Measurements from ENCODE around the gene DEGS2. TPM values are rescaled to one million over a fixed set of nuclear protein-coding genes. Genes with fewer than 3 reads are reported as not detected.

Gene DEGS2
- total RNA-seq, 1 donor from 2014 or later = 1.3 TPM

DNA sequence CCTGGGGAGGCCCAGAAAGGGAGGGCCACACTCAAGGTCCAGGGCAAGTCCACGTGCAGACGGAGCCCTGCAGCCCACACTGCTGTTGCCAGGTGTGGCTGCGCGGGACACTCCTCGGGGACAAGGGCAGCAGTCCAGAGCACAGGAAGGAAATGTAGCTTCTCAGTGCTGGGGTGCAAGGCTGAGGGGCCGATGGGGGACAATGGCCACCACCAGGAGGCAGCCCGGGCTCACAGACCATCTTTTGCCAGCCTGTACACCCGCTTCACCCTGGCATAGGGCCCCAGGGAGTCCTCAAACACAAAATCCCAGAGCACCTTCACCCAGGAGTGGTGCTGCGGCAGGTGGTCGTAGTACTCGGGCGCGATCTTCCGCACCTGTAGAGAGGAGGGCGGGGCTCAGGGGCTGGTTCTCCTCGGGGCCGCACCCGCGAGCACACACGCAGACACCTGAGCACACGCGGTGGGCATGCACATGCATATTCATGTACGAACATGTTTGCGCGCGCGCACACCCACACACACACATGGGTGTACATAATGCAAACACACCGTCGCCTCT is 12.8 kb downstream of the DEGS2 start:
- Mint-ChIP-seq H3K27ac (no peak overlapping the region), H3K4me1 (ENCODE audit: low read depth) (peaks cover 20% of the 10 kb centered on the region), H3K4me3 (ENCODE audit: low read depth) (no peak overlapping the region), H3K27me3 (no peaks in the 10 kb centered on the region), H3K9me3 (ENCODE audit: low read depth) (no peaks in the 10 kb centered on the region), H3K36me3 (ENCODE audit: insufficient read depth) (no peaks in the 10 kb centered on the region)
- DNase-seq (ENCODE audit: low spot score, unreplicated experiment) = no peak
- TF ChIP-seq, protein P1, sequence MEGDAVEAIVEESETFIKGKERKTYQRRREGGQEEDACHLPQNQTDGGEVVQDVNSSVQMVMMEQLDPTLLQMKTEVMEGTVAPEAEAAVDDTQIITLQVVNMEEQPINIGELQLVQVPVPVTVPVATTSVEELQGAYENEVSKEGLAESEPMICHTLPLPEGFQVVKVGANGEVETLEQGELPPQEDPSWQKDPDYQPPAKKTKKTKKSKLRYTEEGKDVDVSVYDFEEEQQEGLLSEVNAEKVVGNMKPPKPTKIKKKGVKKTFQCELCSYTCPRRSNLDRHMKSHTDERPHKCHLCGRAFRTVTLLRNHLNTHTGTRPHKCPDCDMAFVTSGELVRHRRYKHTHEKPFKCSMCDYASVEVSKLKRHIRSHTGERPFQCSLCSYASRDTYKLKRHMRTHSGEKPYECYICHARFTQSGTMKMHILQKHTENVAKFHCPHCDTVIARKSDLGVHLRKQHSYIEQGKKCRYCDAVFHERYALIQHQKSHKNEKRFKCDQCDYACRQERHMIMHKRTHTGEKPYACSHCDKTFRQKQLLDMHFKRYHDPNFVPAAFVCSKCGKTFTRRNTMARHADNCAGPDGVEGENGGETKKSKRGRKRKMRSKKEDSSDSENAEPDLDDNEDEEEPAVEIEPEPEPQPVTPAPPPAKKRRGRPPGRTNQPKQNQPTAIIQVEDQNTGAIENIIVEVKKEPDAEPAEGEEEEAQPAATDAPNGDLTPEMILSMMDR (IDR thresholded peaks at IDR 0.05; ENCODE audit: unreplicated experiment) = no peak

DNA sequence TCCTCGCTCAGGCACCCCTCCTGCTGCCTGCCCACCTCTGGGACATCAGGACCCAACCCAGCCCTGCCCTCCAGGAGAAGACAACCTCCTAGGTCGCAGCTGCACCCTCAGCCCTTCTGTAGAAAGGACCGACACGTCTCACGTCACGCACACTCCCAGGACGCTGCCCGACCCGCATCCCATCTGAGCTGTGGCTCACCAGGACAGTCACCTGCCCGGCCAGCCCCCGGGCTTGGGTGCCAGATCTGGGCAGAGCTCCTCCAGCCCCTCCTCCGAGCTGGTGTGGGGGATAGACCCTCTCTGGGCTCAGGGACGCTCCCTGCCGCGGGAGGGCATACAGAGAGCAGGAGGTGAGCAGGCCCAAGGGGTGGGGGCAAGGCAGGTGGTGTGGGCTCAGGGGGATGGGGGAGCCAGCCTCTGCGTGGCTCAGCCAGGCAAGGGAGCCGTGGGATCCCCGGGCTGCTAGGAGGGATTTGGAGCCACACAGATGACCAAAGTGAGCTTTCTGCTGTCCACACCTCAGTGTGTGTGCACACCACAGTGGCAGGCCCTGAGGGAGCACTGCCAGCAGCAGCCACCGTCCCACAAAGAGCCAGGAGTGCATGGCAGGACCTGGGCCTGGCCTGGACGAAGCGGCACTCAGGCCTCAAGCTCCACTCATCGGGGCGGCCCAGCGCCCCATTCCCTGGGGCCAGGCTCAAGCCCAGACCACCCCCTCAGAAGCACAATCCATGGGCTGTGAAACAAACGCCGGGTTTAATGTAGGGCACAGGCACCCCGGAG is 13.6 kb downstream of the DEGS2 start:
- no peaks in the 10 kb centered on the region for H3K27me3 Mint-ChIP-seq
- no peak overlapping the region for H3K4me3 Mint-ChIP-seq (ENCODE audit: low read depth)
- no peak overlapping the region for H3K27ac Mint-ChIP-seq
- TF ChIP-seq, protein P1 (IDR thresholded peaks at IDR 0.05; ENCODE audit: unreplicated experiment) = no peak
- H3K36me3 Mint-ChIP-seq (ENCODE audit: insufficient read depth) = no peaks in the 10 kb centered on the region
- H3K4me1 Mint-ChIP-seq (ENCODE audit: low read depth) = peaks cover 24% of the 10 kb centered on the region
- DNase-seq (ENCODE audit: low spot score, unreplicated experiment) = no peak
- no peaks in the 10 kb centered on the region for H3K9me3 Mint-ChIP-seq (ENCODE audit: low read depth)

DNA sequence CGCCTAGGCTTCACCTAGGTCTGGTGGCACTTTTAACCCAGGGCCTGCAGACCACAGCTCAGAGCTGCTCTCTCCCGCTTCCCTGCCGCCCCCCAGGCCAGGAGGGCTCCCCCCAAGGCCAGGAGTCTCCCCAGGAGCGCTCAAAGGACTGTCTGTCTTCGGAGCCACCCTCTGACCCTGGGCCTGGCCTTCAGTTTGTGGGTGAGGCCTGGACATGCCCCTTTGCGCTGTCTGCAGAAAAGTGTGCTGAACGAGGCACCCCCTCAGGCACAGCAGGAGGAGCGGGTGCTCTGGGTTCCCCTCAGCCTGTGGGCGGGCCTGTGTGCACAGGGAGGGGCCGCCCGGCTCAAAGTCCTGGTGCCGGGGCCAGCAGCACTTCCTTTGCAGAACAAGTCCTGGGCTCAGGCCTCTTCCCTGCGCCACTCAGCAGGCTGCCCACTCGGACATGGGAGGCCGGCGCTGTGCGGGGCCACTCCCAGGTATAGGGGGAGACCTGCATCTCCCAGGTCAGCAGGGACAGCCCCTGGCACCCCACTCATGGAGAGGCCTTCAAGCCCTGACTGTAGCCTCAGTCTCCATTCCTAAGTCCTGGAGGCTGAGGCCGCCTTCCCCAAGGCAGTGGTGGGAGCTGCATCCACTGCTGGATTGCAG is 14.3 kb downstream of the DEGS2 start:
- no peak for DNase-seq (ENCODE audit: low spot score, unreplicated experiment)
- no peaks in the 10 kb centered on the region for H3K27me3 Mint-ChIP-seq
- TF ChIP-seq, protein P1 (IDR thresholded peaks at IDR 0.05; ENCODE audit: unreplicated experiment) = no peak
- no peaks in the 10 kb centered on the region for H3K9me3 Mint-ChIP-seq (ENCODE audit: low read depth)
- peaks cover 31% of the 10 kb centered on the region for H3K4me1 Mint-ChIP-seq (ENCODE audit: low read depth)
- H3K36me3 Mint-ChIP-seq (ENCODE audit: insufficient read depth) = no peaks in the 10 kb centered on the region
- no peak overlapping the region for H3K4me3 Mint-ChIP-seq (ENCODE audit: low read depth)
- H3K27ac Mint-ChIP-seq = no peak overlapping the region

DNA sequence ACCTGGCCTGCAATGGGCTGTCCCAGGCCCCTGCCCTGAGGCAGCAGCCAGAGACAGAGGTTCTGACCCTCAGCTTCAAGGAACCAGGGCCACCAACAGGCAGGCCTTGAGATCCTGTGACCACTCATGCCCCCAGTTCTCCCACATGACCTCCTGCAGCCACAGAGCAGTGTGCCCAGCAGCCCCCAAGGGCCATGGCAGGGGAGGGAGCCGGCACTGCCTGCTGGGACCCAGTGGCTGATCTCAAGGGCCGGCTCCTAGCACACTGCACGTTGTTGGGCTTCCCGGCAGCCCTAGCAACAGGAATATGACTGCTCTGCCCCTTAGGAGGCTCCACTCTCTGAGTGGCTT is 14.8 kb downstream of the DEGS2 start:
- no peak for DNase-seq (ENCODE audit: low spot score, unreplicated experiment)
- TF ChIP-seq, protein P1 (IDR thresholded peaks at IDR 0.05; ENCODE audit: unreplicated experiment) = no peak
- Mint-ChIP-seq H3K4me3 (ENCODE audit: low read depth) (no peak overlapping the region), H3K4me1 (ENCODE audit: low read depth) (peaks cover 32% of the 10 kb centered on the region), H3K9me3 (ENCODE audit: low read depth) (no peaks in the 10 kb centered on the region), H3K27me3 (no peaks in the 10 kb centered on the region), H3K36me3 (ENCODE audit: insufficient read depth) (peaks cover under 1% of the 10 kb centered on the region), H3K27ac (no peak overlapping the region)

DNA sequence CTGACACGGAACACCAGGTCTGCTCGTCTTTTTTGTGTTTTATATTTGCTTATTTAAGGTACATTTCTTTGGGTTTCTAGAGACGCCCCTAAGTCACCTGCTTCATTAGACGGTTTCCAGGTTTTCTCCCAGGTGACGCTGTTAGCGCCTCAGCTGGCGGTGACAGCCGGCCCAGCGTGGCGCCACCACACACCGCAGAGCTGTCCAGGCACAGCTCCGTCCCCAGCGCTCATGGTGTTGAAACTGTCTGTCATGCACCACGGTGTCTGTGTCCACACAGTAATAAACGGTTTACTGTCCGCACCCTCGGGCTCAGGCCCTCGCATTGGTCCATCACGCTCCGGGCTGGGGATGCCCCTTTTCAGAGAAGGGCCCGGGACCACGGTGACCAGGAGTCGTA is 15.5 kb downstream of the DEGS2 start:
- H3K27me3 Mint-ChIP-seq = no peaks in the 10 kb centered on the region
- H3K4me3 Mint-ChIP-seq (ENCODE audit: low read depth) = no peak overlapping the region
- peaks cover 34% of the 10 kb centered on the region for H3K4me1 Mint-ChIP-seq (ENCODE audit: low read depth)
- TF ChIP-seq, protein P1 (IDR thresholded peaks at IDR 0.05; ENCODE audit: unreplicated experiment) = no peak
- H3K36me3 Mint-ChIP-seq (ENCODE audit: insufficient read depth) = peaks cover 2% of the 10 kb centered on the region
- no peaks in the 10 kb centered on the region for H3K9me3 Mint-ChIP-seq (ENCODE audit: low read depth)
- DNase-seq (ENCODE audit: low spot score, unreplicated experiment) = no peak
- H3K27ac Mint-ChIP-seq = no peak overlapping the region

Data from progenitor cell of endocrine pancreas (in vitro differentiated cells).